ENCODE results near the gene PBLD. TPM values are rescaled to one million over a fixed set of nuclear protein-coding genes. Genes with fewer than 3 reads are reported as not detected.

Gene PBLD
- total RNA-seq, 1 donor from 2014 or later, result 8.6 TPM

DNA sequence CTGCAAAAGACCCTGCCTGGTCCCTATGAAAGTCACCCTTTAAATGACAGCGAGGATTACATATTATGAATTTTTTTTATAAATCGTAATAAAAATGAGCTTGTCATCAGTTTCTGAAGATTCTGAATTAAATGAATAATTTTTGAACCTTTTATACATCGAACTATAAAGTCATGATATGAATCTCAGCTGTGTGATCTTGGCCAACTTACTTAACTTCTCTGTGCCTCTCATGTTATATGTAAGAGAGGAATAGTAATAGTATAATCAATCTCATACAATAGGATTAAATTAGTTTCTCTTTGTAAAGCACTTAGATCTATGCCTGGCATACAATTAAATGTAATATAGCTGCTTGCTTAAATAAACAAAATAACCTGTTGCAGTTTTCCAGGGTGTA is 95.6 kb downstream of the PBLD start:
- Mint-ChIP-seq H3K4me3 (ENCODE audit: unreplicated experiment) (no peak overlapping the region), H3K27ac (ENCODE audit: unreplicated experiment) (no peak overlapping the region), H3K9me3 (ENCODE audit: unreplicated experiment) (no peaks in the 10 kb centered on the region), H3K36me3 (ENCODE audit: unreplicated experiment) (no peaks in the 10 kb centered on the region), H3K4me1 (ENCODE audit: unreplicated experiment) (peaks cover 3% of the 10 kb centered on the region), H3K27me3 (ENCODE audit: unreplicated experiment) (peaks cover 21% of the 10 kb centered on the region)
- TF ChIP-seq, protein P1, sequence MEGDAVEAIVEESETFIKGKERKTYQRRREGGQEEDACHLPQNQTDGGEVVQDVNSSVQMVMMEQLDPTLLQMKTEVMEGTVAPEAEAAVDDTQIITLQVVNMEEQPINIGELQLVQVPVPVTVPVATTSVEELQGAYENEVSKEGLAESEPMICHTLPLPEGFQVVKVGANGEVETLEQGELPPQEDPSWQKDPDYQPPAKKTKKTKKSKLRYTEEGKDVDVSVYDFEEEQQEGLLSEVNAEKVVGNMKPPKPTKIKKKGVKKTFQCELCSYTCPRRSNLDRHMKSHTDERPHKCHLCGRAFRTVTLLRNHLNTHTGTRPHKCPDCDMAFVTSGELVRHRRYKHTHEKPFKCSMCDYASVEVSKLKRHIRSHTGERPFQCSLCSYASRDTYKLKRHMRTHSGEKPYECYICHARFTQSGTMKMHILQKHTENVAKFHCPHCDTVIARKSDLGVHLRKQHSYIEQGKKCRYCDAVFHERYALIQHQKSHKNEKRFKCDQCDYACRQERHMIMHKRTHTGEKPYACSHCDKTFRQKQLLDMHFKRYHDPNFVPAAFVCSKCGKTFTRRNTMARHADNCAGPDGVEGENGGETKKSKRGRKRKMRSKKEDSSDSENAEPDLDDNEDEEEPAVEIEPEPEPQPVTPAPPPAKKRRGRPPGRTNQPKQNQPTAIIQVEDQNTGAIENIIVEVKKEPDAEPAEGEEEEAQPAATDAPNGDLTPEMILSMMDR (IDR thresholded peaks at IDR 0.05), result no peak
- DNase-seq (ENCODE audit: extremely low spot score, unreplicated experiment), result no peak

GRCh38 chr10:68235581-68235980 is 97.1 kb downstream of the PBLD start:
- TF ChIP-seq, protein P1 (IDR thresholded peaks at IDR 0.05), result no peak

GRCh38 chr10:68235111-68235510 is 97.6 kb downstream of the PBLD start:
- H3K4me1 Mint-ChIP-seq (ENCODE audit: unreplicated experiment), result peaks cover 10% of the 10 kb centered on the region
- no peaks in the 10 kb centered on the region for H3K36me3 Mint-ChIP-seq (ENCODE audit: unreplicated experiment)
- TF ChIP-seq, protein P1 (IDR thresholded peaks at IDR 0.05), result no peak
- H3K9me3 Mint-ChIP-seq (ENCODE audit: unreplicated experiment), result no peaks in the 10 kb centered on the region
- no peak for DNase-seq (ENCODE audit: extremely low spot score, unreplicated experiment)
- H3K27me3 Mint-ChIP-seq (ENCODE audit: unreplicated experiment), result peaks cover 27% of the 10 kb centered on the region
- H3K4me3 Mint-ChIP-seq (ENCODE audit: unreplicated experiment), result no peak overlapping the region
- H3K27ac Mint-ChIP-seq (ENCODE audit: unreplicated experiment), result no peak overlapping the region

More at GRCh38 chr10:68235581-68235980, 97.1 kb downstream of the PBLD start:
- no peaks in the 10 kb centered on the region for H3K36me3 Mint-ChIP-seq (ENCODE audit: unreplicated experiment)
- peaks cover 10% of the 10 kb centered on the region for H3K4me1 Mint-ChIP-seq (ENCODE audit: unreplicated experiment)
- no peak overlapping the region for H3K27ac Mint-ChIP-seq (ENCODE audit: unreplicated experiment)
- H3K9me3 Mint-ChIP-seq (ENCODE audit: unreplicated experiment), result no peaks in the 10 kb centered on the region
- peaks cover 27% of the 10 kb centered on the region for H3K27me3 Mint-ChIP-seq (ENCODE audit: unreplicated experiment)
- H3K4me3 Mint-ChIP-seq (ENCODE audit: unreplicated experiment), result no peak overlapping the region
- no peak for DNase-seq (ENCODE audit: extremely low spot score, unreplicated experiment)

- Mint-ChIP-seq H3K27ac (ENCODE audit: unreplicated experiment) (no peak overlapping the region), H3K4me1 (ENCODE audit: unreplicated experiment) (peaks cover 7% of the 10 kb centered on the region), H3K4me3 (ENCODE audit: unreplicated experiment) (no peak overlapping the region), H3K27me3 (ENCODE audit: unreplicated experiment) (peaks cover 31% of the 10 kb centered on the region), H3K36me3 (ENCODE audit: unreplicated experiment) (no peaks in the 10 kb centered on the region), H3K9me3 (ENCODE audit: unreplicated experiment) (no peaks in the 10 kb centered on the region)
- TF ChIP-seq, protein P1 (IDR thresholded peaks at IDR 0.05), result no peak
- no peak for DNase-seq (ENCODE audit: extremely low spot score, unreplicated experiment)
These were observed 99.7 kb downstream of the PBLD start for GRCh38 chr10:68233046-68233445.

Other genes with a start within 250 kb of the PBLD start
- gene MYPN, start 223.4 kb downstream of the PBLD start, total RNA-seq, result 1.0 and 1.8 TPM in 2 replicates
- gene ATOH7, start 100.8 kb downstream of the PBLD start, total RNA-seq, result not detected in 2 replicates
- gene HNRNPH3, start 864 bp downstream of the PBLD start, total RNA-seq, result 84.7 and 97.2 TPM in 2 replicates
- 27.6 and 32.4 TPM in 2 replicates for gene RUFY2, start 74.3 kb upstream of the PBLD start, total RNA-seq
- gene DNA2, start 139.0 kb upstream of the PBLD start, total RNA-seq, result 6.0 and 8.2 TPM in 2 replicates
- gene SLC25A16, start 194.6 kb upstream of the PBLD start, total RNA-seq, result 21.9 and 26.5 TPM in 2 replicates
- gene TET1, start 227.4 kb upstream of the PBLD start, total RNA-seq, result 20.4 and 20.9 TPM in 2 replicates

Measured in osteocyte (in vitro differentiated cells).